K562 (cell line): ENCODE measurements around the gene STON2. TPM values are rescaled to one million over a fixed set of nuclear protein-coding genes. Genes with fewer than 3 reads are reported as not detected.
A peak's percentile ranks its signal among the peaks of the same experiment; 100 is the strongest.

Experiments
- BCL6 ChIP-seq: fragments of 250-450 bp; sonication (Bioruptor Pico); IDR thresholded peaks from 2 replicates; pipeline ENCODE4 v1.4.0; 2020
- HDGF ChIP-seq: fragments of 450-650 bp; IDR thresholded peaks from 2 replicates; pipeline ENCODE4 v1.6.1; 2016
- KLF16 ChIP-seq: IDR thresholded peaks from 2 replicates; pipeline ENCODE4 v1.6.1; 2016; ENCODE audit warnings: antibody characterized with exemption
- MCM2 ChIP-seq: fragments of 450-650 bp; IDR thresholded peaks from 2 replicates; pipeline ENCODE4 v1.6.1; 2017; ENCODE audit warnings: low read depth, mild to moderate bottlenecking
- MCM7 ChIP-seq, 2 experiments: fragments of 450-650 bp; IDR thresholded peaks; 2 replicates each; pipeline ENCODE4 v1.6.1; 2016 to 2018
- MTA1 ChIP-seq: fragments of 450-650 bp; IDR thresholded peaks from 2 replicates; pipeline ENCODE4 v1.6.1; 2017; ENCODE audit warnings: borderline replicate concordance
- XRCC5 ChIP-seq: fragments of 200-400 bp; formaldehyde crosslinking; IDR thresholded peaks from 2 replicates; pipeline ENCODE4 v1.6.1; 2017; ENCODE audit warnings: low read depth, mild to moderate bottlenecking, low read length
- ZC3H4 ChIP-seq: sonication (generic); formaldehyde crosslinking; IDR thresholded peaks from 2 replicates; pipeline ENCODE4 v1.9.0; 2021; ENCODE audit warnings: missing genetic modification reagents, borderline replicate concordance
- ZEB2 ChIP-seq: fragments of 450-650 bp; IDR thresholded peaks from 2 replicates; pipeline ENCODE4 v1.6.1; 2016
- ZFP1 ChIP-seq: fragments of 450-650 bp; formaldehyde crosslinking; IDR thresholded peaks from 2 replicates; pipeline ENCODE4 v1.4.0; 2020; ENCODE audit warnings: mild to moderate bottlenecking, mixed read lengths
- polyA plus RNA-seq, 8 experiments: library from polyadenylated mRNA; depleted of rRNA in 4 of 8; stranded (reverse) in 5 of 8; unstranded in 3 of 8; fragments of >200 nt; fragmentation: Nextera tagmentation in 2 of 8; fragmentation: Illumina TruSeq in 1 of 8; extraction: Ambion mirVana in 2 of 8; extraction: Trizol in 1 of 8; gene quantifications; 2 replicates each; pipeline versions ENCODE4 v1.2.1 to v1.2.3, GENCODE V29; 2011 to 2014; ENCODE audit warnings: inconsistent platforms in 1 of 8, missing spikeins in 1 of 8
- total RNA-seq, 7 experiments: library from RNA; depleted of rRNA in 6 of 7; stranded (reverse); fragments of >200 nt in 6 of 7; fragmentation: Illumina TruSeq in 2 of 7; extraction: Trizol in 2 of 7; gene quantifications; 2 replicates each; pipeline versions ENCODE4 v1.2.1 to v1.2.3, GENCODE V29; 2011 to 2021; ENCODE audit warnings: low replicate concordance in 1 of 7
- TF ChIP-seq, protein P1 (sequence below): fragments of 250-450 bp; sonication (Bioruptor Pico); IDR thresholded peaks from 2 replicates; pipeline ENCODE4 v1.4.0; 2020; ENCODE audit warnings: mild to moderate bottlenecking, moderate library complexity
- TF ChIP-seq, protein P2 (sequence below): sonication (generic); formaldehyde crosslinking; IDR thresholded peaks from 2 replicates; pipeline ENCODE4 v1.8.0; 2023; ENCODE audit warnings: missing genetic modification reagents, mild to moderate bottlenecking, borderline replicate concordance
- TF ChIP-seq, protein P3 (sequence below), 2 experiments: fragments of 450-650 bp; conservative IDR thresholded peaks; 2 replicates each; pipeline ENCODE4 v1.6.1; 2017; ENCODE audit warnings: mild to moderate bottlenecking in 2 of 2, moderate library complexity in 2 of 2
- TF ChIP-seq, protein P4 (sequence below): sonication (generic); formaldehyde crosslinking; IDR thresholded peaks from 2 replicates; pipeline ENCODE4 v1.8.0; 2022; ENCODE audit warnings: mild to moderate bottlenecking, low read depth, missing genetic modification reagents
- TF ChIP-seq, protein P5 (sequence below), 3 experiments: fragments of 200-800 bp in 1 of 3; sonication (Bioruptor generic) in 1 of 3; sonication (generic) in 1 of 3; formaldehyde crosslinking in 1 of 3; IDR thresholded peaks; 2 replicates each; pipeline versions ENCODE4 v1.6.1 to v1.8.0; 2016 to 2022; ENCODE audit warnings: mild to moderate bottlenecking in 2 of 3, missing compliant biosample characterization in 2 of 3, missing genetic modification characterization in 2 of 3, missing genetic modification reagents in 1 of 3

The STON2 gene
- total and polyA plus RNA-seq, 9 of the 15 experiments (the other 6 are each of a cell fraction or from before 2014, with no cell fraction given): 7.8 to 99.3 (median 53.5) TPM

DNA sequence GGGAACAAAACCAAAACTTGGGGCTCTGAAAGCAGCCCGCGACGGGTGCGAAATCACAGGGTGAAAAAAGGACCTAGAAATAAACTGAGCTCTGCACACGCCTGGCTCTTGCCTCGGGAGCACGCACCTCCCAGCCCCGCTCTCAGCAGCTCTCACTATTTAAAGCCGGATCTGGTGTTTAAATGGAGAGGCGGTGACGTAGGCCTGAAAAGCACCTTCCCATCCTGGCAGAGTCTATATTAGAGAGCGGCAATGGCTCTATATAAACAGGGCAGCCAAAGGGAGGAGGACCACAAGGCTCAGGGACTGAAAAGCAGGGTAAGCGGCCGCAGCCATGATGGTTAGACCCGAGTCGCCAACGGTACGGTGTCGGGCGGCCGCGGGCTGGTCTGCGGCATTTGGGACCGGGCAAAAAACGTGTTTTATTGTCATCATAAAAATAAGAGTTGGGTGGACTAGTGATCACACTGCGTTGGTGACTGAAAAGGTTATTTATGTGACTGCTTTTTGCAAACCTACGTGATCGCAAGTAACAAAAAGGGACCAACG is 180.8 kb downstream of the STON2 start (continued):
- TF ChIP-seq, protein P1, sequence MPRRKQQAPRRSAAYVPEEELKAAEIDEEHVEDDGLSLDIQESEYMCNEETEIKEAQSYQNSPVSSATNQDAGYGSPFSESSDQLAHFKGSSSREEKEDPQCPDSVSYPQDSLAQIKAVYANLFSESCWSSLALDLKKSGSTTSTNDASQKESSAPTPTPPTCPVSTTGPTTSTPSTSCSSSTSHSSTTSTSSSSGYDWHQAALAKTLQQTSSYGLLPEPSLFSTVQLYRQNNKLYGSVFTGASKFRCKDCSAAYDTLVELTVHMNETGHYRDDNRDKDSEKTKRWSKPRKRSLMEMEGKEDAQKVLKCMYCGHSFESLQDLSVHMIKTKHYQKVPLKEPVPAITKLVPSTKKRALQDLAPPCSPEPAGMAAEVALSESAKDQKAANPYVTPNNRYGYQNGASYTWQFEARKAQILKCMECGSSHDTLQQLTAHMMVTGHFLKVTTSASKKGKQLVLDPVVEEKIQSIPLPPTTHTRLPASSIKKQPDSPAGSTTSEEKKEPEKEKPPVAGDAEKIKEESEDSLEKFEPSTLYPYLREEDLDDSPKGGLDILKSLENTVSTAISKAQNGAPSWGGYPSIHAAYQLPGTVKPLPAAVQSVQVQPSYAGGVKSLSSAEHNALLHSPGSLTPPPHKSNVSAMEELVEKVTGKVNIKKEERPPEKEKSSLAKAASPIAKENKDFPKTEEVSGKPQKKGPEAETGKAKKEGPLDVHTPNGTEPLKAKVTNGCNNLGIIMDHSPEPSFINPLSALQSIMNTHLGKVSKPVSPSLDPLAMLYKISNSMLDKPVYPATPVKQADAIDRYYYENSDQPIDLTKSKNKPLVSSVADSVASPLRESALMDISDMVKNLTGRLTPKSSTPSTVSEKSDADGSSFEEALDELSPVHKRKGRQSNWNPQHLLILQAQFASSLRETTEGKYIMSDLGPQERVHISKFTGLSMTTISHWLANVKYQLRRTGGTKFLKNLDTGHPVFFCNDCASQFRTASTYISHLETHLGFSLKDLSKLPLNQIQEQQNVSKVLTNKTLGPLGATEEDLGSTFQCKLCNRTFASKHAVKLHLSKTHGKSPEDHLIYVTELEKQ: no peak
- TF ChIP-seq MCM7 (IDR thresholded peaks at IDR 0.05) (no peak), MTA1 (no peak), ZEB2 (no peak), BCL6 (CRISPR knock-in tag) (no peak), HDGF (no peak), ZC3H4 (no peak), KLF16 (no peak), ZFP1 (CRISPR knock-in tag) (no peak), MCM2 (no peak), XRCC5 (no peak)
- TF ChIP-seq, protein P2, sequence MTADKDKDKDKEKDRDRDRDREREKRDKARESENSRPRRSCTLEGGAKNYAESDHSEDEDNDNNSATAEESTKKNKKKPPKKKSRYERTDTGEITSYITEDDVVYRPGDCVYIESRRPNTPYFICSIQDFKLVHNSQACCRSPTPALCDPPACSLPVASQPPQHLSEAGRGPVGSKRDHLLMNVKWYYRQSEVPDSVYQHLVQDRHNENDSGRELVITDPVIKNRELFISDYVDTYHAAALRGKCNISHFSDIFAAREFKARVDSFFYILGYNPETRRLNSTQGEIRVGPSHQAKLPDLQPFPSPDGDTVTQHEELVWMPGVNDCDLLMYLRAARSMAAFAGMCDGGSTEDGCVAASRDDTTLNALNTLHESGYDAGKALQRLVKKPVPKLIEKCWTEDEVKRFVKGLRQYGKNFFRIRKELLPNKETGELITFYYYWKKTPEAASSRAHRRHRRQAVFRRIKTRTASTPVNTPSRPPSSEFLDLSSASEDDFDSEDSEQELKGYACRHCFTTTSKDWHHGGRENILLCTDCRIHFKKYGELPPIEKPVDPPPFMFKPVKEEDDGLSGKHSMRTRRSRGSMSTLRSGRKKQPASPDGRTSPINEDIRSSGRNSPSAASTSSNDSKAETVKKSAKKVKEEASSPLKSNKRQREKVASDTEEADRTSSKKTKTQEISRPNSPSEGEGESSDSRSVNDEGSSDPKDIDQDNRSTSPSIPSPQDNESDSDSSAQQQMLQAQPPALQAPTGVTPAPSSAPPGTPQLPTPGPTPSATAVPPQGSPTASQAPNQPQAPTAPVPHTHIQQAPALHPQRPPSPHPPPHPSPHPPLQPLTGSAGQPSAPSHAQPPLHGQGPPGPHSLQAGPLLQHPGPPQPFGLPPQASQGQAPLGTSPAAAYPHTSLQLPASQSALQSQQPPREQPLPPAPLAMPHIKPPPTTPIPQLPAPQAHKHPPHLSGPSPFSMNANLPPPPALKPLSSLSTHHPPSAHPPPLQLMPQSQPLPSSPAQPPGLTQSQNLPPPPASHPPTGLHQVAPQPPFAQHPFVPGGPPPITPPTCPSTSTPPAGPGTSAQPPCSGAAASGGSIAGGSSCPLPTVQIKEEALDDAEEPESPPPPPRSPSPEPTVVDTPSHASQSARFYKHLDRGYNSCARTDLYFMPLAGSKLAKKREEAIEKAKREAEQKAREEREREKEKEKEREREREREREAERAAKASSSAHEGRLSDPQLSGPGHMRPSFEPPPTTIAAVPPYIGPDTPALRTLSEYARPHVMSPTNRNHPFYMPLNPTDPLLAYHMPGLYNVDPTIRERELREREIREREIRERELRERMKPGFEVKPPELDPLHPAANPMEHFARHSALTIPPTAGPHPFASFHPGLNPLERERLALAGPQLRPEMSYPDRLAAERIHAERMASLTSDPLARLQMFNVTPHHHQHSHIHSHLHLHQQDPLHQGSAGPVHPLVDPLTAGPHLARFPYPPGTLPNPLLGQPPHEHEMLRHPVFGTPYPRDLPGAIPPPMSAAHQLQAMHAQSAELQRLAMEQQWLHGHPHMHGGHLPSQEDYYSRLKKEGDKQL (CRISPR knock-in tag): no peak
- TF ChIP-seq, protein P3, sequence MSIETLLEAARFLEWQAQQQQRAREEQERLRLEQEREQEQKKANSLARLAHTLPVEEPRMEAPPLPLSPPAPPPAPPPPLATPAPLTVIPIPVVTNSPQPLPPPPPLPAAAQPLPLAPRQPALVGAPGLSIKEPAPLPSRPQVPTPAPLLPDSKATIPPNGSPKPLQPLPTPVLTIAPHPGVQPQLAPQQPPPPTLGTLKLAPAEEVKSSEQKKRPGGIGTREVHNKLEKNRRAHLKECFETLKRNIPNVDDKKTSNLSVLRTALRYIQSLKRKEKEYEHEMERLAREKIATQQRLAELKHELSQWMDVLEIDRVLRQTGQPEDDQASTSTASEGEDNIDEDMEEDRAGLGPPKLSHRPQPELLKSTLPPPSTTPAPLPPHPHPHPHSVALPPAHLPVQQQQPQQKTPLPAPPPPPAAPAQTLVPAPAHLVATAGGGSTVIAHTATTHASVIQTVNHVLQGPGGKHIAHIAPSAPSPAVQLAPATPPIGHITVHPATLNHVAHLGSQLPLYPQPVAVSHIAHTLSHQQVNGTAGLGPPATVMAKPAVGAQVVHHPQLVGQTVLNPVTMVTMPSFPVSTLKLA (conservative IDR thresholded peaks at IDR 0.05): peak in 1 of 2 experiments; percentile 36; a peak in 1 of 4 replicates
- TF ChIP-seq, protein P4, sequence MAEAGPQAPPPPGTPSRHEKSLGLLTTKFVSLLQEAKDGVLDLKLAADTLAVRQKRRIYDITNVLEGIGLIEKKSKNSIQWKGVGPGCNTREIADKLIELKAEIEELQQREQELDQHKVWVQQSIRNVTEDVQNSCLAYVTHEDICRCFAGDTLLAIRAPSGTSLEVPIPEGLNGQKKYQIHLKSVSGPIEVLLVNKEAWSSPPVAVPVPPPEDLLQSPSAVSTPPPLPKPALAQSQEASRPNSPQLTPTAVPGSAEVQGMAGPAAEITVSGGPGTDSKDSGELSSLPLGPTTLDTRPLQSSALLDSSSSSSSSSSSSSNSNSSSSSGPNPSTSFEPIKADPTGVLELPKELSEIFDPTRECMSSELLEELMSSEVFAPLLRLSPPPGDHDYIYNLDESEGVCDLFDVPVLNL (CRISPR knock-in tag): no peak
- TF ChIP-seq, protein P5, sequence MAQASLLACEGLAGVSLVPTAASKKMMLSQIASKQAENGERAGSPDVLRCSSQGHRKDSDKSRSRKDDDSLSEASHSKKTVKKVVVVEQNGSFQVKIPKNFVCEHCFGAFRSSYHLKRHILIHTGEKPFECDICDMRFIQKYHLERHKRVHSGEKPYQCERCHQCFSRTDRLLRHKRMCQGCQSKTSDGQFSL (CRISPR knock-in tag; IDR thresholded peaks at IDR 0.05): no peak
- TF ChIP-seq, protein P5 (tag; IDR thresholded peaks at IDR 0.05): no peak
